HG03575 (cell line): ENCODE results near the gene PCDH15.

Experiments used
- ATAC-seq: cut with Tn5 transposase; IDR thresholded peaks from one replicate; pipeline ENCODE4 v1.9.1; 2021; ENCODE audit not compliant: unreplicated experiment, insufficient number of reproducible peaks, low FRiP score; ENCODE audit errors: extremely low read depth

Gene PCDH15

GRCh38 chr10:54722075-54722474, 79.0 kb downstream of the PCDH15 start:
- ATAC-seq = no peak

- ATAC-seq = no peak
Observed at GRCh38 chr10:54710918-54711317, 90.1 kb downstream of the PCDH15 start.

GRCh38 chr10:54708591-54708990, 92.4 kb downstream of the PCDH15 start:
- ATAC-seq = no peak

DNA sequence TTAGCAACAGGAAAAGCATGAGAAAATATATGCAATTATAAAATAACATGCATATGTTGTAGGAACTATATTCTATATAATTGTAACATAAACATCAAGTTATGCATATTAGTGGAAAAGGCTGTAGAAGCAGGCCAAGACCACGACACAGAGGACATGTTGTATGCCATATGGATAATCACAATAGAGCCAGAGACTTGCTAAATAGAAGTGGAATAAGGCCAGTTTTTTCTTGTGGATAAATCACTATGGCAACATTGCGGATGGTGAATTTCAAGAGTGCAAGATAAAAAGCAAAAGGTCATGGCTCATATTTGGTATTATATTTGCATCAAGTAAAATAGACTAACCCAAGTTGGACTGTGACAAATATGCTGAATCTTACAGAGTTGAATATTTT, 93.0 kb downstream of the PCDH15 start:
- ATAC-seq = no peak

GRCh38 chr10:54702583-54703485, 98.2 kb downstream of the PCDH15 start:
- no peak for ATAC-seq

- no peak for ATAC-seq
Observed at GRCh38 chr10:54691331-54691730, 109.7 kb downstream of the PCDH15 start.

DNA sequence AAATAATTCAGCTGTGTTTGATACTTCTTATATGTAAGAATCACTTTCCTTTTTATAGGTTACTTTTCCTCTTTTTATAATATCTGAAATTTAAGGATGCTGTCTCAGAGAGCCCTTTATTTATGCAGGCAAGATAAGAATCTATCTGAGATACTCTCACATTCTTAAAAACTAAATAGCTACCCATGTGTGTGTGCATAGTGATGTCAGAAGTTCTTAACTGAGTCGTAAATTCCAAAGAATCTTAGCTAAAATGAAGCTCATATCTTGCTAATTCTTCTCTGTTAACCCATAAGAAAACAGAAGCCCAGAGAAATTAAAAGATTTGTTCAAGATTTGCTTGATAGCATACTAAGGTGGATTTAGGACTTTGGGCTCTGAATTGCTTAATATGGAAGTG, 118.5 kb downstream of the PCDH15 start:
- no peak for ATAC-seq

DNA sequence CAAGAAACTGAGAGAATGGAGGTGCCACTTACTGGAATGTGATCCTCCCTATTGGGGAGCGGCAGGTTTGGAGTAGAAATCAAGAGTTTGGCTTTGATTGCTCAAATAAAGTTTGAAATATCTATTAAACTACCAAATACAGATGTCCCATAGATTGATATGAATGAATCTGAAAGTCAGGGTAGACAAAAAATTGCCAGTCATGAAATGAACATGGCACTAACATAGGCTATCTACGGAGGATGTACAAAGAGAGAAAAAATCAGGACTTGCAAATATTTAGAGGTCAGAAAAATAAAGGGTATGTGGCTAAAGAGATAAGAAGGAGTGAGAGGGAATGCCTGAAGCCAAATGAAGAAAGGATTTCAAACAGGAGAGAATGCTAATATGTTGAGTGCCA, 119.9 kb downstream of the PCDH15 start:
- ATAC-seq = no peak

- no peak for ATAC-seq
Observed at GRCh38 chr10:54667136-54667535, 133.9 kb downstream of the PCDH15 start.

GRCh38 chr10:54666192-54666591, 134.8 kb downstream of the PCDH15 start:
- ATAC-seq = no peak

DNA sequence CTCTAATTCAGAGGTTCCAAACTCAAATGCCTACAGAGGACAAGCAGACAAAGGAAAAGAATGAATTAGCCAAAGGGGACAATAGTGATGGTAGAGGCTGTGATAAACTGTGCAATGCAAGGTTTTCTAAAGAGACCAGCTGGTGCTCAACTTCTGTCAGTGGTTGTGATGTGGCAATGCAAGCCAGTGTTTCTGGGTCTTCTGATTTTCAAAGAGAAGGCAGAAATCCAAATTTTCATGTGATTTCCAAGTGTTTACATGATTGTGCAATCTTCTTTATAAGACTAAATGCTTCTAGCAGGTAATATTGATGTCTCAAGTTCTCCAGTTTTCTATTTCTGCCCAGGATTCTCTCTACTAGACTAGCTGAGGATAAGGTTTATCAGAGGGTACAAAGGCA, 135.9 kb downstream of the PCDH15 start:
- ATAC-seq = no peak

GRCh38 chr10:54660397-54660796, 140.6 kb downstream of the PCDH15 start:
- no peak for ATAC-seq

- ATAC-seq = no peak
Observed at GRCh38 chr10:54656643-54657042, 144.4 kb downstream of the PCDH15 start.

- ATAC-seq = no peak
Observed at GRCh38 chr10:54653518-54653917, 147.5 kb downstream of the PCDH15 start.

GRCh38 chr10:54650547-54650946, 150.5 kb downstream of the PCDH15 start:
- no peak for ATAC-seq

GRCh38 chr10:54622017-54622416, 179.0 kb downstream of the PCDH15 start:
- ATAC-seq = no peak

DNA sequence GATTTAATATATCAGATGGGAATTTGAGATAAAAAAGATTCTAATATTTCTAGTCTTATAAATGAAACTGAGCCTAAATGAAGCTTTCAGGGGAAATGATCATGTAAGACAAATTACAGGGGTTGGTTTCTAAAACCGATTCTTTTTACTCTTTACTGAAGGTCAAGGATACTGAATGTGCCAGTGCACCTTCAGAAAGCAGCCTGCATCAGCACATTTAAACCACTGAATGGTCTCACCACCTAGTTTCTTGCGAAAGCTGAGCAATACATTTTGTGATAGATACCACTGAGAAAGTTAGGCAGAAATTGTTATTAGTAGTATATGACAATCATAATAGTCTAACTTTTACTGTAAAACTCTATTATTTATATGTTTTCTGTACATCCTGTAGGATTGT, 180.7 kb downstream of the PCDH15 start:
- ATAC-seq = no peak

- no peak for ATAC-seq
Observed at GRCh38 chr10:54614072-54614471, 187.0 kb downstream of the PCDH15 start.

- ATAC-seq = no peak
Observed at GRCh38 chr10:54613162-54613561, 187.9 kb downstream of the PCDH15 start.

- no peak for ATAC-seq
Observed at GRCh38 chr10:54609423-54609822, 191.6 kb downstream of the PCDH15 start.

DNA sequence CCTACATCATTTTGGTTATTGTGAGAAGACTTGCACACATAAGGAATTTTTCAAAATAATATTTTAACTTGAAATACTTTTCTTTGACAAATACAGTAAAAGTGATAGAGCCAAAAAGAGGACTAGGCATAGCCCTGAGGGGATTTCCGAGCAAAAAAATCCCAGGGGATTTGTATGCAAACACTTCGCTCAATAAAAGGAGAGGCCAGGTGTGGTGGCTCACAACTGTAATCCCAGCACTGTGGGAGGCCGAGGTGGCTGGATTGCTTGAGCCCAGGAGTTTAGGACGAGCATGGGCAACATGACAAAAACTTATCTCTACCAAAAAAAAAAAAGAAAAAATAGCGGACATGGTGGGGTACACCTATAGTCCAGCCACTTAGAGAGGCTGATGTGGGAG, 193.0 kb downstream of the PCDH15 start:
- no peak for ATAC-seq
